GM04504 (cell line): ENCODE data around the gene OPHN1.

Experiments
- DNase-seq: peaks from one replicate; pipeline ENCODE4 v3.0.0-alpha.2; 2012; ENCODE audit warnings: low read depth

OPHN1 gene

GRCh38 chrX:68249401-68249831, 183.9 kb downstream of the OPHN1 start:
- no peak for DNase-seq

- DNase-seq = no peak
These were observed 194.7 kb downstream of the OPHN1 start for GRCh38 chrX:68238568-68238967.

- no peak for DNase-seq
These were observed 199.0 kb downstream of the OPHN1 start for GRCh38 chrX:68234171-68234910.

GRCh38 chrX:68232206-68232605, 201.1 kb downstream of the OPHN1 start:
- no peak for DNase-seq

GRCh38 chrX:68209008-68209407, 224.3 kb downstream of the OPHN1 start:
- no peak for DNase-seq

GRCh38 chrX:68204521-68205038, 228.7 kb downstream of the OPHN1 start:
- no peak for DNase-seq

- no peak for DNase-seq
These were observed 229.6 kb downstream of the OPHN1 start for GRCh38 chrX:68203646-68204045.

GRCh38 chrX:68203211-68203610, 230.1 kb downstream of the OPHN1 start:
- no peak for DNase-seq

GRCh38 chrX:68199062-68199848, 234.0 kb downstream of the OPHN1 start:
- no peak for DNase-seq

- peak; percentile 10 for DNase-seq
These were observed 236.1 kb downstream of the OPHN1 start for GRCh38 chrX:68196939-68197791.

GRCh38 chrX:68195561-68195960, 237.7 kb downstream of the OPHN1 start:
- no peak for DNase-seq

GRCh38 chrX:68193786-68194185, 239.5 kb downstream of the OPHN1 start:
- no peak for DNase-seq

GRCh38 chrX:68193234-68193633, 240.1 kb downstream of the OPHN1 start:
- DNase-seq = no peak

GRCh38 chrX:68190799-68191198, 242.5 kb downstream of the OPHN1 start:
- no peak for DNase-seq

- DNase-seq = no peak
These were observed 246.6 kb downstream of the OPHN1 start for GRCh38 chrX:68186552-68187262.

- no peak for DNase-seq
These were observed 248.1 kb downstream of the OPHN1 start for GRCh38 chrX:68185161-68185560.

- no peak for DNase-seq
These were observed 249.6 kb downstream of the OPHN1 start for GRCh38 chrX:68183612-68184214.

- DNase-seq = no peak
These were observed 252.7 kb downstream of the OPHN1 start for GRCh38 chrX:68180579-68180978.

GRCh38 chrX:68179355-68179754, 253.9 kb downstream of the OPHN1 start:
- DNase-seq = no peak

- DNase-seq = no peak
These were observed 255.8 kb downstream of the OPHN1 start for GRCh38 chrX:68177542-68177941.

GRCh38 chrX:68175562-68175961, 257.7 kb downstream of the OPHN1 start:
- DNase-seq = peak; percentile 25
